GM13977 (cell line): Measurements from ENCODE around the gene SLC7A10.

ENCODE experiments used
- DNase-seq: peaks from one replicate; pipeline ENCODE4 v3.0.0; 2012; ENCODE audit warnings: low spot score
- CTCF ChIP-seq: IDR thresholded peaks from 2 replicates; pipeline ENCODE4 v1.5.1; 2012; ENCODE audit warnings: mild to moderate bottlenecking, control low read depth; ENCODE audit not compliant: insufficient read depth; ENCODE audit errors: extremely low read depth, missing control alignments
- in situ Hi-C: fragments of 300-500 bp; cut with MboI; formaldehyde crosslinking; loops from one replicate; pipeline ENCODE4 v1.12.0; 2022; ENCODE audit warnings: low sequenced_read_pairs, low pct_unique_long_range_greater_than_20kb, mixed read lengths, inconsistent platforms; ENCODE audit not compliant: unreplicated experiment

SLC7A10 gene

DNA sequence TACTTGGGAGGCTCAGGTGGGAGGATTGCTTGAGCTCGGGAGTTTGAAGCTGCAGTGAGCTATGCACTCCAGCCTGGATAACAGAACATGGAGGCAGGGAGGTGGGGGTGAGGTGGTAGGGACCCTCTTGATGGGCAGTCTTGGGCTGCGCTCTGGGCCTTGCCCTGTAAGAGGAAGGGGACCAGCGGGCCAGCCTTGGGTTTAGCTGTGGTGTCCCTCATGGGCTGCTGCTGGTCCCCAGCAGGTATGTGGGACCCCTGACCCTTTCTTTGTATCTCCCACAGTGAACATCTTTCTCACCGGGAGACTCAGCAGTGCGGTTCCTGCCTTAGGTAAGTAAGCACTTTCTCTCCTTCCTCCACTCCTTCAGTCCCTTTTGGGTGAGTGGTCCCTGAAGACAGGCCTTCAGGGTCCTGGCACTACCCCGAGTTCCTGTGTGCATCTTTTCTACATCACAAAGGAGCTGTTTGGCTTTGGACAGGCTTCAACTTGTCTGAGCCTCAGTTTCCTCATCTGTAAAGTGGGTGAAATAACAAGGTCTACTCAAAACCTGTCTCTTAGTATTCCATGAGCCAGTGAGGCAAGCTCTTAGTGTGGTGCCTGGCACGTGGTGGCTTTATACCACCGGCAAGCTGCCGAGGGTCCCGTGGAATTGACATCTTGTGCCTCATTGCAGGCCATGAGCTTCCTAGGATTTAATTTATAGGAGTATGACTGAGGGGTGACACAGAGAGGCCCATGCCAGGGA lies 29.0 kb downstream of the SLC7A10 start:
- TF ChIP-seq CTCF, result no peak
- in situ Hi-C loops, result no loop called here
- DNase-seq, result no peak

- no peak for DNase-seq
- in situ Hi-C loops, result no loop called here
- no peak for TF ChIP-seq CTCF
These were observed 29.9 kb downstream of the SLC7A10 start for GRCh38 chr19:33195645-33196347.

DNA sequence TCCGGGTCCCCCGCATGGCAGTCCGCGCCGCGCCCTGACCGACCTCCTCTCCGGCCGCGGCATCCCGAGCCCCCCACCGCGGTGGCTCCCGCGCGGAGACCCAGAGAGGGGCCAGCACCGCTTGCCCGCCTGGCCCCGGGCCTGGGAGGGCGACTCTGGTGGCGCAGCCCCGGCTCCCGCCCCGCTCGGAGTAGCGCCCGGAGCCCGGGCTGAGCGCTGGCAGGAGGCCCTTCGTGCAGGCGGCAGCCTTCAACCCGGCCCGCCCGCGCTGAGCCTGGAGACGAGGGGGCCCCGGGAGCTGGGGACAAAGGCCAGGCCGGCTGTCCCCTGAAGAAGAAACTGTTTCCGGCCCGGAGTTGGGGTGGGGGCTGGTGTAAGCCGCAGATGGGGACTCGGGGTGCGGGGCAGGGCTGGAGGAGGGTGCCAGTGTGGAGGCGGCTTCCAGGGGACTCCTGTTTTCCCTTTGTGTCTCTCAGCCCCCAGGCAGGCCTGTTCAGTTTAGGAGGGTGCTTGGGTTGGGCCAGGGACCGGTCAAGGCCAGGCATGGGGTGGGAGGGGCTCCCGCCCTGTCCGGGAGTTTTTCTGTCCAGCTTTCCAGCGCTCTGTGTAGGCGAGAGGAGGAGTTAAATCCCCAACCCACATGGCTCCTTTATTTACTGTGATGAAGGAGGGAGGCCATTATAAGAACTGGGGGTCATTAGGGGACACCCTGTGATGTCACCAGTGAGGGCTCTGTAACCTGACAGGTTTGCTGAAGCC lies 30.6 kb downstream of the SLC7A10 start:
- in situ Hi-C loops, result no loop called here
- DNase-seq, result no peak
- TF ChIP-seq CTCF, result no peak

GRCh38 chr19:33194532-33194885 lies 31.1 kb downstream of the SLC7A10 start:
- no peak for TF ChIP-seq CTCF
- no peak for DNase-seq
- in situ Hi-C loops, result no loop called here

DNA sequence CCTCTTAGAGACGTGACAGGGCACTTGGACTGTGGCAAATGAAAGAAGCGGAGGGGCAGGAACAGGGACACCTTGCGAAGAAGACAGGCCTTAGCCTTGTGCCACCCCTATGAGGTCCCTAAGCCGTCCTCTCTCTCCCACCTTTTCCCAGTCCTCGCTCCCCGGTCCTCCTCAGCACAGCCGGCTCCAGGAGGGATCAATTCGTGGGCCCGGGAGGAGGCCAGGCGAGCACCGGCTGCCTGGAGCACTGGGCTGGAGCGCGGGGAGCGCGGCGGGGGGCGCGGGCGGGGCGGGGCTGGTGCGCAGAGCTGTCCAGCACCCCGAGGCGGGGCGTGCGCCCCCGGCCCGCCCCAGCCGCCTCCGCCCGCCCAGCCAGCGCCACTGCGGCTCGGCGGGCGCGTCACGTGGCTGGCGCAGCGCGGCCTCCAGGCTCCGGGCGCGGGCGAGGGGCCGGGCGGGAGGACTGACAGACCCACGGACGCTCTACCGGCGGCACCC lies 31.7 kb downstream of the SLC7A10 start, which contains the start of gene LRP3:
Gene LRP3 (plus strand): TSS at position 466 of the 498 bp plus-strand sequence. CDS start 456 bp downstream, outside the sequence.
- in situ Hi-C loops, result no loop called here
- no peak for TF ChIP-seq CTCF
- DNase-seq, result no peak

GRCh38 chr19:33193269-33193864 lies 32.3 kb downstream of the SLC7A10 start:
- in situ Hi-C loops, result no loop called here
- DNase-seq, result no peak
- no peak for TF ChIP-seq CTCF
